HTR-8/SVneo (cell line): ENCODE data around the gene CR1.
A peak's percentile ranks its signal among the peaks of the same experiment; 100 is the strongest.
"Not testable (repeated sequence)": the region's sequence is repeated elsewhere in the genome, so short reads cannot be mapped to it uniquely, and the experiment has no call there.

Experiments
- DNase-seq: peaks from one replicate; pipeline ENCODE4 v3.0.0; 2011; ENCODE audit warnings: low spot score, mixed read lengths; ENCODE audit not compliant: insufficient read length
- FAIRE-seq: peaks from 2 replicates; lab custom pipeline; 2011; peaks lifted over from hg19 to GRCh38; lab: Jason Lieb, UNC

CR1 gene

DNA sequence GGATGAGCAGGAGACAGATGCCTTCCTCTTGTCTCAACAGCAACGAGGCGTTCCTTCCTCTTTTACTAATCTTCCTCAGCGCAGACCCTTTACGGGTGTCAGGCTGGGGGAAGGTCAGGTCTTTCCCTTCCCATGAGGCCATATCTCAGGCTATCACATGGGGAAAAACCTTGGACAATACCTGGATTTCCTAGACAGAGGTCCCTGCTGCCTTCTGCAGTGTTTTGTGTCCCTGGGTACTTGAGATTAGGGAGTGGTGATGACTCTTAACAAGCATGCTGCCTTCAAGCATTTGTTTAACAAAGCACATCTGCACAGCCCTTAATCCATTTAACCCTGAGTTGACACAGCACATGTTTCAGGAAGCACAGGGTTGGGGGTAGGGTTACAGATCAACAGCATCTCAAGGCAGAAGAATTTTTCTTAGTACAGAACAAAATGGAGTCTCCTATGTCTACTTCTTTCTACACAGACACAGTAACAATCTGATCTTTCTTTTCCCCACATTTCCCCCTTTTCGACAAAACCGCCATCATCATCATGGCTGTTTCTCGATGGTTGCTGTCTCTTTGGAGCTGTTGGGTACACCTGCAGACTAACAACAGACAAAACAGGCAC lies 139.7 kb downstream of the CR1 start:
- FAIRE-seq, DNase-seq: not testable (repeated sequence)

DNA sequence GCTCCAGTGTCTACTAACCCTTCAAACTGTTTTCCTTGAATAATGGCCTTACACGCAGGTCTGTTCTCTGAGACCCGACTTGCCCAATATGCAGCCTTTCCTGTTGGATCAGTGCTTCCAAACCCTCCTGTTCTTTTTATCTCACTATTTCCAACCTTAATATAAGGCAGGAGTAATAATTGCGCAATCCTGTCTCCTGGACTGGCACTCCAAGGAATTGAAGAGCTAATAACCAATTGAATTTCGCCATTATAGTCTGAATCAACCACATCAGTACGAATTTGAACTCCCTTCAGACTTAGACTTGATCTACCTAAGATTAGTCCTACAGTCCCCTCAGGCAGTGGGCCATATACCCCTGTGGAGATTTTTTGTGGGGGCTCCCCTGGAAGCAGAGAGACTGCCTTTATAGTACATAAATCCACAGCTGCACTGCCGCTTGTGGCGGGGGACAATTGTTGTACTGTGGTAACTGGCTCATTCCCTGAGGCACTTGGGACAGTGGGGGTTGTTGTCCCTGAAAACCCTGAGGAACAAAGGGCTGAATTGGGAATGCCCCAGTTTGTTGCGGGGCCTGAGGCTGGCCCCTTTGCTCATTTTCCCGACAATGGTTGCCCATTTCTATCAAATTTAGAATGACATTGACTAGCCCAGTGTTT lies 142.7 kb downstream of the CR1 start:
- DNase-seq, FAIRE-seq: not testable (repeated sequence)

DNA sequence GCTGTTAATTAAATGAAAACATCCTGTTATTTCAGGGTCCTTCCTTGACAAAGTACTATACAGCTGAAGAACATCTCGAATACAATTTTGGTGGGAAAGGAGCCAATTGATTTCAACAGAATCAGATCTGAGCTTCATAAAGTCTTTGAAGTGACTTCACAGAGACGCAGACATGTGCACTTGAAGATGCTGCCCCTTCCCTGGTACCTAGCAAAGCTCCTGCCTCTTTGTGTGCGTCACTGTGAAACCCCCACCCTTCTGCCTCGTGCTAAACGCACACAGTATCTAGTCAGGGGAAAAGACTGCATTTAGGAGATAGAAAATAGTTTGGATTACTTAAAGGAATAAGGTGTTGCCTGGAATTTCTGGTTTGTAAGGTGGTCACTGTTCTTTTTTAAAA lies 143.4 kb downstream of the CR1 start:
- not testable (repeated sequence) for FAIRE-seq, DNase-seq

DNA sequence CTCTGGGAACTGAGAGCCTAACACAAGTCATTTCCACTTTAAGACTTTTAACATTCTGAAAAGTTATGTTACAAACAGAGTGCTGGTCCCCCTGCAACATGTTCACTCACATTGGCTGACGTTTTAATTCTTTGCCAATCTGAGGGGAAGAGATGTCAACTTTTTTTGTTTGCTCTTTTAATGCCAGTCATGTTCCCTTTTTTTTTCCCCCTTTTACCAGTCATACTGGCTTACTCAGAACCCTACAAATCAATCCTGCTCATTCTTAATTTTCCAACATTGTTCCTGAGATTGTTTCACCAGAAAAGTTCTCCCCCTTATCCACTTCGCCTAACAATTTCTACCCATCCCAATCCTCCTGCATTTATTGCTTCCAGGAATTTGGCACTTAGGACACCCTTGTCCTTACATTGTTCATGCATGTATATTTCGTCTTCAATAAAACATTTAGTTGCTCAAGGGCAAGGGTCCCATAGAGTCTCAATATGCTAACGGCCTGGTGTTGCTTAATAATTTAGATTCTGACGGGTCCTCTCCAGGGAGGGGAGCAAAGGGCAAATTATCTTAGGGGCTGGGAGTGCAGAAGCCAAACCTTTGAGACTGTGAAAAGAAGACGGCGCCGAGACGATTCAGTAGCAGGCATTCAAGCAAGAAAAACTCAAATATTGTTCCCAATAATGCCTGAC lies 148.4 kb downstream of the CR1 start:
- no peak for FAIRE-seq

DNA sequence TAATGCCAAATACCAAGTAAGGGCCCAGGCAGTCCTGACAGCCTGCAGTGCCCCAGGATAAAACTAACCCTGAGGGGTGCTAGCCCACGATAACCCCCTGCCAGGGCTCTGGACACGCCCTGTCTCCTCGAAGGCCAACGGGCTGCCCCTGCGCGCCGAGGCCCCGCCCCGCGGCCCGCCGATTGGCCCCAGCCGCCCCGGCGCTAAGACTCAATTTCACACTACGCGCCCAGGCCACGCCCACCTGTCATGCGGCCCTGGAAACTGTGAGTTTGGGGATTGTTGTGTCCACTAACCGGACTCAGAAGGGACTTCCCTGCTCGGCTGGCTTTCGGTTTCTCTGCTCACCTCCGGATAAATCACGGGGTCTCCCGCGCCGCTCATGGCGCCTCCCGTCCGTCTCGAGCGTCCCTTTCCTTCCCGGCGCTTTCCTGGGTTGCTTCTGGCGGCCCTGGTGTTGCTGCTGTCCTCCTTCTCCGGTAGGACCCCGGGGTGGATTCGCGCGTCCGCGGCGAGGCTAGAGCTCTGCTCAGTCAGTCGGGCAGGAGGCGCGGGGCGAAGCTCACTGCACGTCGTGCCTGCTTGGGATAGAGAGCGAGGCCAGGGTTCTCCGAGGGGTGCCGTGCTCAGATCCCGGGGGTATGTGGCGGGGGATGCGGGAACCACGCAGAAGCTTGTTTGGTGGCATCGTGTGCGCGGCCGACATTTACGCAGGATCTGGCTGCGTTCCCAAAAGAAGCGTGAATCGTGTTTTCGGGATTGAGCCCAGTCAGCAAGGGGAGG lies 149.1 kb downstream of the CR1 start, which contains the start of gene CR1L:
TSS of gene CR1L (plus strand) at position 282 of the 783 bp plus-strand sequence. CDS start at position 383, 101 bp downstream.
- peak; percentile 83 for FAIRE-seq
- DNase-seq: peak; percentile 83

More for the DNA sequence above, 148.4 kb downstream of the CR1 start:
- DNase-seq: no peak

DNA sequence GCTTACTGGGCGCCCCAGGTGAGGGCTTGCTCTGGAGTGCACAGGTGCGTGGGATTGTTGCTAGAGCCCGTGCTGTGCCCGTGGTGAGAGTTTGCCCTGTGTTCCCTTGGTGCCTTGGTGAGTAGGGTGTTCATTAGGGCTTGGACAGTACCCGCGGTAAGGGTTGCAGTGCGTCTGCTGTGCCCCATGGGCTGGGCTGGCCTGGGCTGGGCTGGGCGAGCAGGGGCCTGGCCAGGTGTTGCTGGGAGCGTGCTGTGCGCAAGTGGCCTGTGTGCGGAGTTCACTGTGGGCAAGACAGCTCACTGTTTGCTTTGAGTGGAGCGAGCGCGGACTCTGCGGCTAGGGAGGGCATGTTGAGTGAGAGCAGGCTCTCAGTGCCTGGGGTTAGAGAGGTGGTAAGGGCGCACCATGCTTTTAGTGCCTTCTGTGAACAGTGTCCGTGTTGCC lies 149.7 kb downstream of the CR1 start:
- FAIRE-seq (no peak), DNase-seq (no peak)

DNA sequence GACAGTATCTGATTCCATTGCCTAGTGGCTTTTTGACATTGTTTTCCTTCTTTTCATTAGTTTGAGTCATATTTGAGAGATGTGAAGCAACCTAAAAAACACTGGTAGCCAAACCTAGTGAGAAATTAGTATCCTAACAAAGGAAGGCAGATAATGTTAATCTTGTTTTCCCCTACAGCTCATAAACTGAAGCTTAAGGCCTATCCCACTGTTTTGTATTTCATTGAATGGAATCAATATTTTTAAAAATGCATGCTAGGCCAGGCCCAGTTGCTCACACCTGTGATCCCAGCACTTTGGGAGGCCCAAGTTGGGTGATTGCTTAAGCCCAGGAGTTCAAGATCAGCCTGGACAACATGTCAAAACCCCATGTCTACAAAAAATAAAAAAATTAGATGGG lies 150.2 kb downstream of the CR1 start:
- FAIRE-seq (no peak), DNase-seq (no peak)

DNA sequence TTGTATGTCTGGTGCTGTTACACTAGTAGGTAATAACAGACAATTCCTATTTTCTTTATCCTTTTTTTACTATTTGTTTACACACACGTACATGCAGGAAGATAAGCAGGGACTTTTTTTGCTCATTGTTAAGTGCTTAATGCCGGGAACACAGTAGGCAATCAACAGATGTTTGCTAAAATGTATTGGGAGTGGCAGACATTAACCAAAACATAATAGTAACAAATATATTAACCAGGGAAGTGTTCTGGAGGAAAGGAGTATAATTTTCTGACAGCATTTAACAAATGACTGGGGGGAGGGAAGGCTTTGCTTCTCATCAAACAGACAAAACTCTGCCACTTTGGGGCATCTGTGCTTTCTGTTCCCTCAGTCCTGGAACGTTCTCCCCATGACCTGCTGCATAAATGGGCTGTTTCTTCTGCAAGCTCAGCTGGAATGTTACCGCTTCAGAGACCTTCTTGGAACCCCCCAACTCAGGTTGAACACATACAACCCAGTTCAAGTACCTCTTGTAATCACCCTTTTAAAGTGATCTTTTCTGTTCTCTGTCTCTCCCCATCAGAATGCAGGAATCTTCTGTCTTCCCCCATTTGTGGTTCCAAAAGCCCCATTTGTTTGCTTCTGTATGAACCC lies 151.1 kb downstream of the CR1 start:
- FAIRE-seq: no peak
- no peak for DNase-seq

DNA sequence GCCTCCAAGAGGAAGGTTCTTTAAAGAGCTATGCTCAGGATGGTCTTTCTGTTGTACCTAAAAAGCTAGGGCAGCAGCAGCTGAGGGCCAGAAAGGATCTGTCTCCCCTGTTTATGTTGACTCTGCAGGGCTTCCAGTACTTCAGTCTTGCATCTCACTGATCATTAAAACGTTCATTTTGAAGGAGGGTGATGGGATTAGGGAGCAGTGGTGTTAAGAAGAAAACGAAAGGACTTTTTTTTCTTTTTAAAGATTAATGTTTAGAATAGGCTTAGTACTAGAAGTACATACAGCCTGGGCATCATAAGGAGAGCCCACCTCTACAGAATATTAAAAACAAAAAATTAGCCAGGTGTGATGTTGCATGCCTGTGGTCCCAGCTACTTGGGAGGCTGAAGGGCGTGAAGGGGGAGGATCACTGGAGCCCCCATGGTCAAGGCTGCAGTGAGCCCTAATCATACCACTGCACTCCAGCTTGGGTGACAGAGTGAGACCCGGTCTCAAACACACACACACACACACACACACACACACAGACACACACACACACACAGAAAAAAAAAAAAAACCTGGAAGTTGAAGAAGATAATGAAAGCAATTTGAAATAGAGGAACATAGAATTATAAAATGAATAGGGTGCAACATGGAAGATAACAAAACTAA lies 151.8 kb downstream of the CR1 start:
- DNase-seq (no peak), FAIRE-seq (no peak)

DNA sequence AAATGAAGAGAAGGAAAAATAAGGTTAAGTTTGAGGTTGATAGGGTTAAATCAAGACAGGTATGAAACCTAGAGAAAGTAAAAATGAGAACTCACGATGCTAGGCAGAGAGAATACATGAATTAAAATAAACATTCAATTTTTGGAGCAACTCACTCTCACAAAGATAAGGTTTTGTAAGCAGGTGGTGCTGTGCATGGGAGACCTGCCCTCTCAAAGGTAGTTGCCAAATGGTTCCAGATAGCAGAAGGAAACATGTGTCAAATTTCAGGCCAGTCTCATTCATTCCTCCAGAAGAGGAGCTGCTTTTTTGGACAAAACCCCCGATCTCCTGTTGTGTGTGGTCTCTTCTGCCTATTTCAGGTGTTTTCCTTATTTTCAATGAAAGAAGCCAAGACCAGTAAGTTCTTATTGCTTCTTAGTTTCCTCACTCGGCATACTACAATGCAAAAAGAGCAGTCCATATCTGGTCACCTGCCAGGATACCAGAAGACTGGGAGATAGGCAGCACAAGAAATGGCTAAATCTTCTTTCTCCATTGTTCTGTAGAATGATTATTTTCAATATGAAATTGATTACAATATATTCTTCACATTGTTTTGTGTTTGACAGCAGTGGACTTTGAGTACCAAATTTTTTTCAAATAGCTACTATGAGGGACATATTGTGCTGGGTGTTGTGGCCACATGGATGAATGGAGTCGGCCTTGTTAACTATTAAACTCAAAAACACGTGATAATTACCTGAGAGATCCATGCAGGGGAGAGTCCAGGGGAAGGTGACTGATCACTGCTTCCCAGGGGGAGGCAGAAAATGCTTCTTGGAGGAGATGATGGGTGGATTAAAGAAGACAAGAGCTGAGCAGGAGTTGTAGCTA lies 152.6 kb downstream of the CR1 start:
- FAIRE-seq (no peak), DNase-seq (no peak)

DNA sequence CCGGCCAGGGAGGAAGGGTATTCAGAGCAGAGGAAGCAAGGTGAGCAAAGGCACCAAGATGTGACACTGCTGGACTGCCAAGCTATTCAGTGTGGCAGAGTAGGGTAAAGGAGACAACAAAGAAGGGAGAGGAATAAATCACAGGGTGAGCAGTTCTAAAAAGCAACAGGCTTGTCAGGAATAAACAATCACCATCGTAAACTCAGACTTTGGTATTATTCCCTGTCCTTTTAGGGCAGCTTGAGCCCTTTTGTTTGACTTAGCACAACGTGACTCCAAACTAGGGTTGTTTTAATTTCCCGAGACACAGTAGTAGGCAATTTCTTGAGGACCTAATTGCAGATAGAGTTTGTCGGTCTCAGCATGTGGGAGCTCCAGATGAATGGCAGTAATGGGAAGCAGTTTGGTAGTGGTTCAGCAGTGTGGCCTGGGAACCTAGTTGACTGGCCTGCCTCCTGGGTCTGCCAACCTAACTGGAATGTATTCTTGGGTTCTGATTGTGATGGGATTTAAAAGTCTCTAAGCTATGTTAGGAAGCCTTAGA lies 153.3 kb downstream of the CR1 start:
- DNase-seq: no peak

DNA sequence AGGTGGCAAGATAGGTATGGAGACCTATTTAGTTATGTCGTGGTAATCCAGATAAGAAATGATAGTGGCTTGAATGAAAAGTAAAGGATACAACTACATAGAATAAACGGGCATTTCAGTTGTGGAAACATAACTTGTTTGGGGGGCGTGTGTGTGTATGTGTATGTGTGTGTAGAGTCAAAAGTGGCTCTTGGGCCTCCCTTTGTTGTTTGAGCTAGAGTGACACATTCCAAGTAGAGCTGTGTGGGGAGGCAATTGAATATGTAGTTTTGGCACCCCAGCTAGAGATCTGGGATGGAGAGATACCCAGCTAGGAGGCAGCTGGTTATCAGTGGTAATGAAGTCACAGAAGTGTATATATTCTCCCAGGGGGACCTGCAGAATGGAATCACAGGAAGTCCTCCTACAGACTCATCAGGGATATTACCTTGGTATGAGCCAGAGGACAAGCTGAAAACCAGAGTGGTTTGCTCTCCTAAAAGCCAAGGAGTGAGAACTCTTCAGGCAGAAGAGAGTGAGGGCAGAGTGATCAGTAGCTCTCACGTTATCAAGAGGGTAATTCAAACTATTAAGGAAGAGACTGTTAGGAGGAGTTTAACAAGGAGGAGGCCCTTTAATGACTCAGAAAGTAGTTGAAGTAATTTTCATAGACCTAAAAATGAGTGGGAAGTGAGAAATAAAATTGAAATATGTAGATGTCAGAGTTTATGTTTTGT lies 154.1 kb downstream of the CR1 start:
- DNase-seq (no peak), FAIRE-seq (no peak)

More for the DNA sequence above, 153.3 kb downstream of the CR1 start:
- no peak for FAIRE-seq

DNA sequence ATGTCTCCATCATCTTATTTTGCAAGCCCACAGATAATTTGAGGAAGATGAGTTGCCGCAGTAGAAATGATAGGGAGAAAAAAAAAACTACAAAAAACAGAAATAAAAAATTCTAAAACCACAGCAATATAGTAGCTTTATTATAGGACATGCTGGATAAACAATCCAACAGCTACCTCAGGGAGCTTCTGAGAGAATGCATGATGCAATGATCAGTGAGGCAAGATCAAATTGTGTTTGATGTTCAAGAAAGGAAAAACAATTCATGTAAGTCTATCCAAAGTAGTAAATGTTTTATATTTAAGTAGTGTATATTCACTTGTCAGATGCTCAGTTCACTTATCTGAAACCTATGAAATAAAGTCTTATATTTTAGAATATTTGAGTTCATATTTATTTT lies 155.6 kb downstream of the CR1 start:
- no peak for DNase-seq
- FAIRE-seq: no peak

DNA sequence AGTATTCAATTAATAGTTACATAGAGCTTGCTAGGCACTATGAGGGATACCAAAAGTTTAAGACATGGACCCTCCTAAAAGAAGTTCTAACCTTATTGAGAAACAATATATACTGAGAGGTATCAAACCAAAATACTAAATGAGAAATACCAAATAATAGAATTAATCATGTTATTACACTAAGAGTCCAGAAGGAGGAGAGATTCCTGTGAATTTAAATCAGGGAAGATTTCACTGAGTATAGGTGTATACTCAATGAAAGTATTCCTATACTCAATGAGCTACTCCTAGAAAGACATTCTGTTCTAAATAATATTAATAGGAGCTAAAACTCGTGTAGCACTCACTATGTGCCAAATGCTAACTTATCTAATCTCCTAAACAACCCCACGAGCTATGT lies 158.4 kb downstream of the CR1 start:
- no peak for DNase-seq
- FAIRE-seq: no peak

DNA sequence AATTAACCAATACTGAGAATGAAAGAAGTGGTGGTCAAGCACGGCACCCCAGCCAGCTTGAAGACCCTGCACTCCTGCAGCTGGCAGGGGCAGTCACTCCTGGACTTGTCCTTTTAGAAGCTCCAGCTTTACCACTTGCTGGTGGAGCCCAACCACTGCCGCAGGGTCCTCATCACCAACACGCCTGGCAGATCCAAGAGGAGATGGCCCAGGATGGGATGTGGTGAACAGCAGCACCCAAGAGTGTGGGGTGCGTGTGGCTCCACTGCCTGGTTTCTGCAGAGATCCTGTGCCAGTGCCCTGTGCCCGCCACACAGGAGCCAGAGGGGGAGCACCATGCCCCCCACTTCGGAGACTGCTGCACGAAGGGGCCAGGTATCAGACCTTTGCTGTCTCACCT lies 162.5 kb downstream of the CR1 start:
- DNase-seq: no peak
- no peak for FAIRE-seq

DNA sequence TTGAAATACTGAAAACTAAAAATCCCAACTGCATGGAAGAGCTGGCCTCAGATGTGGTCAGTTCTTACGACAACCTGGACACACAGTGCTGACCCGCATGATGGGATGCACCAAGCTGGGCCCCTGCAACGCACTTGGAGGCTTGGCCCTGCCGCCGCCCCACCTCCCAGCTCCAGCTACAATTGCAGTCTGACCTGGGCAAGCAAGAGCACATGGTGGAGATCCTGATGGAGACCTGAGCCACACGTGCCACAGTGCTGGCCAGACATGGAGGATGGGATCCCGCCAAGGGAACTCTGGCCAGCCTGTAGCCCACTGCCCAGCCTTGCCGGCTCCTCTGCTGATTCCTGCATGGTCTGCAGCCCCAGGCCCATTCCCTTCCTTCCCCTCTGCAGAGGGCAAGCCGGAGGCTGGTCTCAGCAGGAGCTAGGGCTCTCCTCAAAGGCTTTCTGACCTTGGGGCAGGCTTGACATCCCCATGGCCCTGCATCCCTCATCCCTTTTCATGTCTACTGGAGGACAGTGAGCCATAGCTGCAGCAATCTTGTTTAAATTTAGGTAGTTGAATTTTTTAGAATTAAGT lies 163.0 kb downstream of the CR1 start:
- no peak for FAIRE-seq
- DNase-seq: no peak

DNA sequence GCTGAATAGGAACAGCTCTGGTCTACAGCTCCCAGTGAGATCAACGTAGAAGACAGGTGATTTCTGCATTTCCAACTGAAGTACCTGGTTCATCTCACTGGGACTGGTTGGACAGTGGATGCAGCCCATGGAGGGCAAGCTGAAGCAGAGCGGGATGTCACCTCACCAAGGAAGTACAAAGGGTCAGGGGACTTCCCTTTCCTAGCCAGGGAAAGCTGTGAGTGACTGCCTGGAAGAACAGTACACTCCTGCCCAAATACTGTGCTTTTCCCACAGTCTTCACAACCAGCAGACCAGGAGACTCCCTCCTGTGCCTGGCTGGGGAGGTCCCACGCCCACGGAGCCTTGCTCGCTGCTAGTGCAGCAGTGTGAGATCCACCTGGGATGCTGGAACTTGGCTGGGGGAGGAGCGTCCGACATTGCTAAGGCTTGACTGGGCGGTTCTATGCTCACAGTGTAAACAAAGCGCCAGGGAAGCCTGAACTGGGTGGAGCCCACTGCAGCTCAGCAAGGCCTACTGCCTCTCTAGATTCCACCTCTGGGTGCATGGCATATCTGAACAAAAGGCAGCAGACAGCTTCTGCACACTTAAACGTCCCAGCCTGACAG lies 163.7 kb downstream of the CR1 start:
- FAIRE-seq (no peak), DNase-seq (no peak)
